Endothelial cell of umbilical vein (primary cell): ENCODE results near the gene CUX1. TPM values are rescaled to one million over a fixed set of nuclear protein-coding genes. Genes with fewer than 3 reads are reported as not detected.

Source experiments
- BruUV-seq: library from RNA; stranded (reverse); fragments of 400-500 nt; replicated peaks from 2 replicates; lab custom pipeline; 2021; lab: Mats Ljungman, UMichigan
- CTCF ChIA-PET: fragments of 300-600, 350-600 bp; sonication (Branson Sonifier 250); formaldehyde crosslinking; loops from one replicate; lab custom pipeline; 2021; ENCODE audit warnings: antibody characterized with exemption, inconsistent platforms; lab: Charles Lee
- POLR2A ChIA-PET: fragments of 300-600, 350-600 bp; sonication (Branson Sonifier 250); formaldehyde crosslinking; loops from one replicate; lab custom pipeline; 2021; ENCODE audit warnings: antibody characterized with exemption, inconsistent platforms; lab: Charles Lee
- DNase-seq: peaks from one replicate; pipeline ENCODE4 v3.0.0-alpha.2; 2011; ENCODE audit warnings: low read depth, low spot score
- FAIRE-seq: peaks from 2 replicates; lab custom pipeline; 2011; peaks lifted over from hg19 to GRCh38; lab: Jason Lieb, UNC
- H2AFZ ChIP-seq: 2 replicates; pipeline ENCODE4 v1.6.0; 2012; ENCODE audit warnings: low read depth, low read length, control low read depth, inconsistent platforms
- H3K27ac ChIP-seq: 2 replicates; pipeline ENCODE4 v1.5.1; 2011; ENCODE audit warnings: low read depth, mild to moderate bottlenecking, control low read depth, low read length, moderate library complexity; ENCODE audit not compliant: insufficient read depth
- H3K27me3 ChIP-seq, 2 experiments: 2 replicates each; pipeline versions ENCODE4 v1.6.0 to v1.6.1; 2011; ENCODE audit warnings: low read length in 2 of 2, mixed read lengths in 1 of 2; ENCODE audit not compliant: control insufficient read depth in 2 of 2, insufficient read depth in 2 of 2
- H3K36me3 ChIP-seq, 2 experiments: 2 replicates in 1 of 2; 3 replicates in 1 of 2; pipeline ENCODE4 v1.5.1; 2011; ENCODE audit warnings: low read length in 2 of 2, mild to moderate bottlenecking in 1 of 2, moderate library complexity in 1 of 2; ENCODE audit not compliant: control insufficient read depth in 2 of 2, insufficient read depth in 2 of 2; ENCODE audit errors: extremely low read depth in 1 of 2
- H3K4me1 ChIP-seq: 3 replicates; pipeline ENCODE4 v1.5.1; 2011; ENCODE audit warnings: mild to moderate bottlenecking, low read length; ENCODE audit not compliant: control insufficient read depth, insufficient read depth; ENCODE audit errors: extremely low read depth
- H3K4me2 ChIP-seq: 2 replicates; pipeline ENCODE4 v1.6.1; 2011; ENCODE audit warnings: low read length, control low read depth, mixed read lengths; ENCODE audit not compliant: insufficient read depth
- H3K4me3 ChIP-seq, 3 experiments: fragments of 200-600 bp in 1 of 3; sonication (generic), shearing (Covaris generic) in 1 of 3; replicated peaks in 1 of 3; 2 replicates each; pipeline ENCODE4 v1.5.1; 2011 to 2016; ENCODE audit warnings: control low read depth in 3 of 3, low read length in 3 of 3, mild to moderate bottlenecking in 2 of 3, inconsistent platforms in 1 of 3, low read depth in 1 of 3, moderate library complexity in 1 of 3; ENCODE audit not compliant: insufficient read depth in 1 of 3
- H3K79me2 ChIP-seq: 2 replicates; pipeline ENCODE4 v1.6.0; 2012; ENCODE audit warnings: low read length, inconsistent platforms; ENCODE audit not compliant: control insufficient read depth, insufficient read depth
- H3K9ac ChIP-seq: replicated peaks from 2 replicates; pipeline ENCODE3; 2011; ENCODE audit warnings: low read length, control low read depth; ENCODE audit not compliant: insufficient read depth; ENCODE audit errors: extremely low read depth
- H3K9me1 ChIP-seq: replicated peaks from 3 replicates; pipeline ENCODE4 v1.6.0; 2011; ENCODE audit warnings: mild to moderate bottlenecking, low read length; ENCODE audit not compliant: control insufficient read depth, insufficient read depth; ENCODE audit errors: extremely low read depth
- H3K9me3 ChIP-seq: replicated peaks from 2 replicates; pipeline ENCODE4 v1.5.1; 2012; ENCODE audit warnings: low read length, inconsistent platforms; ENCODE audit not compliant: control insufficient read depth, insufficient read depth
- H4K20me1 ChIP-seq: replicated peaks from 2 replicates; pipeline ENCODE3; 2011; ENCODE audit warnings: mild to moderate bottlenecking, low read length; ENCODE audit not compliant: control insufficient read depth, insufficient read depth; ENCODE audit errors: extremely low read depth
- EZH2 ChIP-seq: IDR thresholded peaks from 2 replicates; pipeline ENCODE4 v1.6.1; 2012; ENCODE audit warnings: borderline replicate concordance, low read depth, mild to moderate bottlenecking, moderate library complexity, low read length, inconsistent platforms; ENCODE audit not compliant: severe bottlenecking
- FOS ChIP-seq: IDR thresholded peaks from 2 replicates; pipeline ENCODE4 v1.6.1; 2011; ENCODE audit warnings: mild to moderate bottlenecking, low read length, moderate library complexity, borderline replicate concordance; ENCODE audit not compliant: insufficient read depth
- GATA2 ChIP-seq: IDR thresholded peaks from 2 replicates; pipeline ENCODE4 v1.7.0; 2011; ENCODE audit warnings: low read depth, mild to moderate bottlenecking, moderate library complexity, mixed read lengths, low read length; ENCODE audit not compliant: insufficient read length, insufficient read depth
- JUN ChIP-seq: IDR thresholded peaks from 2 replicates; pipeline ENCODE4 v1.6.1; 2011; ENCODE audit warnings: borderline replicate concordance, low read depth; ENCODE audit not compliant: insufficient read length, insufficient read depth
- MAX ChIP-seq: IDR thresholded peaks from 2 replicates; pipeline ENCODE4 v1.6.1; 2011; ENCODE audit not compliant: insufficient read depth, insufficient read length
- MYC ChIP-seq: IDR thresholded peaks from one replicate; pipeline ENCODE4 v1.6.1; 2011; ENCODE audit warnings: mild to moderate bottlenecking, low read depth, low read length
- POLR2A ChIP-seq: IDR thresholded peaks from 2 replicates; pipeline ENCODE4 v1.6.1; 2012; ENCODE audit warnings: low read depth, mild to moderate bottlenecking, control low read depth, low read length
- POLR2AphosphoS5 ChIP-seq: IDR thresholded peaks from 2 replicates; pipeline ENCODE4 v1.6.1; 2012; ENCODE audit warnings: low read depth, mild to moderate bottlenecking, control low read depth, low read length, moderate library complexity; ENCODE audit not compliant: insufficient read depth
- dilution Hi-C: fragments of 300-500 bp; cut with MboI; formaldehyde crosslinking; loops from one replicate; pipeline ENCODE4 v1.15.0; 2019; ENCODE audit warnings: low sequenced_read_pairs; ENCODE audit not compliant: extremely low pct_ligation_motif_present
- intact Hi-C: fragments of 100-400 bp; cut with micrococcal nuclease; formaldehyde crosslinking; loops from one replicate; pipeline ENCODE4 v1.10.0; 2022
- polyA plus RNA-seq, 4 experiments: library from polyadenylated mRNA; depleted of rRNA in 3 of 4; stranded (reverse) in 3 of 4; unstranded in 1 of 4; fragments of >200 nt; gene quantifications; 2 replicates each; pipeline versions ENCODE4 v1.2.1 to v1.2.3, GENCODE V29; 2011 to 2012; ENCODE audit warnings: missing spikeins in 1 of 4
- total RNA-seq: library from RNA; stranded (reverse); gene quantifications from 2 replicates; pipeline ENCODE4 v1.2.3, GENCODE V29; 2021
- TF ChIP-seq, protein P1 (sequence below), 2 donors: IDR thresholded peaks; 1 replicate in 1 of 2; 2 replicates in 1 of 2; pipeline ENCODE4 v1.5.1; 2011; ENCODE audit warnings: low read length in 2 of 2, mild to moderate bottlenecking in 2 of 2, moderate library complexity in 2 of 2, control low read depth in 1 of 2, inconsistent platforms in 1 of 2, low read depth in 1 of 2; ENCODE audit not compliant: insufficient read depth in 1 of 2; ENCODE audit errors: extremely low read depth in 1 of 2

CUX1 gene
- total and polyA plus RNA-seq, 2 donors (not counting 3 experiments of a cell fraction or from before 2014, with no cell fraction given), result 13.8 to 49.8 TPM

DNA sequence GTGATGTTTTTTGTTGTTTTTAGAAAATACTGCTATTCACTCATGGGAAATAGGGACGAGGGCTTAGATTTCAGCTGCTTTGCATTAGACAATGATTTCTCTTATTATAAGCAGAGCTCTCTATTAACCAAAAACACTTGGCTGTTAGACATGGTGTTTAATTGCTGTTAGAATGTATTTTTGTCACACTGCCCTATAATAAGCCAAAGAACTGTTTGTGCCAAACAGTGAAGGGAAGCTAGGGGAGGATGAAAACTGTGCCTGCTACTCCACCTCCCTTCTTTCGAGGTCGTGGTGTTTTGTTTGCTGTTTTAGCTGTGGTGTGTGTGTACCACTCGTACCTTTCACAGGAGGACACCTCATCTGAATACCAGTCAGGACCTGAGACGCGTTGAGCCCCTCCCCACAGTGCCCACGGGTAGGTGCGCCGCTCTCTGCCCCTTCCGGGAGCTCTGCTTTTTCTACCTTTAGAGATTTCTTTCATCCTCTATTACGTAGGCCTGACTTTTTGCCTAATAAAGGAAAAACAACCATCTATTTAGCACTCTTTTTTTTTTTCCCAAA is 57.9 kb downstream of the CUX1 start:
- BruUV-seq, result no TSS peak

More for the DNA sequence above, 57.9 kb downstream of the CUX1 start:
- Histone ChIP-seq H4K20me1 (no peaks in the 10 kb centered on the region), H3K4me3 (no peak overlapping the region), H3K36me3 (no peaks in the 10 kb centered on the region), H3K4me1 (peaks cover 4% of the 10 kb centered on the region), H3K27me3 (no peaks in the 10 kb centered on the region), H2AFZ (no peak overlapping the region), H3K27ac (no peak overlapping the region), H3K4me2 (no peak overlapping the region), H3K9ac (no peak overlapping the region), H3K79me2 (peaks cover 6% of the 10 kb centered on the region), H3K9me1 (no peaks in the 10 kb centered on the region), H3K9me3 (no peaks in the 10 kb centered on the region)
- intact Hi-C loops, result no loop called here
- CTCF ChIA-PET, result no interaction called here
- POLR2A ChIA-PET, result no interaction called here
- no peak for TF ChIP-seq EZH2
- no peak for TF ChIP-seq GATA2
- no peak for TF ChIP-seq POLR2A
- TF ChIP-seq JUN, result no peak
- no peak for TF ChIP-seq MYC
- TF ChIP-seq MAX, result no peak
- no peak for TF ChIP-seq FOS
- TF ChIP-seq POLR2AphosphoS5, result no peak
- TF ChIP-seq, protein P1, sequence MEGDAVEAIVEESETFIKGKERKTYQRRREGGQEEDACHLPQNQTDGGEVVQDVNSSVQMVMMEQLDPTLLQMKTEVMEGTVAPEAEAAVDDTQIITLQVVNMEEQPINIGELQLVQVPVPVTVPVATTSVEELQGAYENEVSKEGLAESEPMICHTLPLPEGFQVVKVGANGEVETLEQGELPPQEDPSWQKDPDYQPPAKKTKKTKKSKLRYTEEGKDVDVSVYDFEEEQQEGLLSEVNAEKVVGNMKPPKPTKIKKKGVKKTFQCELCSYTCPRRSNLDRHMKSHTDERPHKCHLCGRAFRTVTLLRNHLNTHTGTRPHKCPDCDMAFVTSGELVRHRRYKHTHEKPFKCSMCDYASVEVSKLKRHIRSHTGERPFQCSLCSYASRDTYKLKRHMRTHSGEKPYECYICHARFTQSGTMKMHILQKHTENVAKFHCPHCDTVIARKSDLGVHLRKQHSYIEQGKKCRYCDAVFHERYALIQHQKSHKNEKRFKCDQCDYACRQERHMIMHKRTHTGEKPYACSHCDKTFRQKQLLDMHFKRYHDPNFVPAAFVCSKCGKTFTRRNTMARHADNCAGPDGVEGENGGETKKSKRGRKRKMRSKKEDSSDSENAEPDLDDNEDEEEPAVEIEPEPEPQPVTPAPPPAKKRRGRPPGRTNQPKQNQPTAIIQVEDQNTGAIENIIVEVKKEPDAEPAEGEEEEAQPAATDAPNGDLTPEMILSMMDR (IDR thresholded peaks at IDR 0.05; ENCODE audit: extremely low read depth in 1 of 2, insufficient read depth in 1 of 2, low read depth in 1 of 2, low read length in 2 of 2), result no peak
- DNase-seq, result no peak
- no peak for FAIRE-seq
- dilution Hi-C loops, result no loop called here
